Mesenchymal stem cell (in vitro differentiated cells and primary cell): ENCODE results near the gene ZBED1.
"Not testable (repeated sequence)": the region's sequence is repeated elsewhere in the genome, so short reads cannot be mapped to it uniquely, and the experiment has no call there.

Experiments used
- DNase-seq: peaks from one replicate; pipeline ENCODE4 v3.0.0-alpha.2; 2013
- H2AFZ ChIP-seq: one replicate; pipeline ENCODE4 v1.6.1; 2013; ENCODE audit warnings: low read depth, mild to moderate bottlenecking, control low read depth, inconsistent platforms, low read length, moderate library complexity
- H2AK5ac ChIP-seq: 2 replicates; pipeline ENCODE4 v1.6.1; 2013; ENCODE audit warnings: low read length, moderate library complexity, mild to moderate bottlenecking, inconsistent platforms; ENCODE audit not compliant: severe bottlenecking
- H2BK120ac ChIP-seq: one replicate; pipeline ENCODE4 v1.6.1; 2013; ENCODE audit warnings: low read depth, mild to moderate bottlenecking, inconsistent platforms, low read length, moderate library complexity
- H2BK12ac ChIP-seq, 2 experiments: one replicate each; pipeline ENCODE4 v1.6.1; 2013; ENCODE audit warnings: inconsistent platforms in 2 of 2, low read length in 2 of 2, mild to moderate bottlenecking in 2 of 2, moderate library complexity in 2 of 2, control low read depth in 1 of 2
- H2BK15ac ChIP-seq: one replicate; pipeline ENCODE4 v1.6.1; 2013; ENCODE audit warnings: mild to moderate bottlenecking, low read depth, inconsistent platforms; ENCODE audit not compliant: poor library complexity, severe bottlenecking
- H2BK5ac ChIP-seq: 2 replicates; pipeline ENCODE4 v1.6.1; 2013; ENCODE audit warnings: low read depth, mild to moderate bottlenecking, low read length, control low read depth, inconsistent platforms; ENCODE audit not compliant: poor library complexity, severe bottlenecking
- H3K14ac ChIP-seq, 2 experiments: one replicate each; pipeline ENCODE4 v1.6.1; 2013; ENCODE audit warnings: inconsistent platforms in 2 of 2, low read length in 2 of 2, control low read depth in 1 of 2, mild to moderate bottlenecking in 1 of 2, moderate library complexity in 1 of 2
- H3K18ac ChIP-seq, 2 experiments: one replicate each; pipeline ENCODE4 v1.6.1; 2013; ENCODE audit warnings: inconsistent platforms in 2 of 2, low read length in 2 of 2, control low read depth in 1 of 2, low read depth in 1 of 2, mild to moderate bottlenecking in 1 of 2
- H3K23ac ChIP-seq, 2 experiments: one replicate each; pipeline ENCODE4 v1.6.1; 2013; ENCODE audit warnings: inconsistent platforms in 2 of 2, low read length in 2 of 2, mild to moderate bottlenecking in 2 of 2, moderate library complexity in 2 of 2, control low read depth in 1 of 2
- H3K27ac ChIP-seq: 2 replicates; pipeline ENCODE4 v1.5.1; 2013; ENCODE audit warnings: mild to moderate bottlenecking, moderate library complexity, low read length, control low read depth, inconsistent platforms; ENCODE audit not compliant: poor library complexity, severe bottlenecking
- H3K27me3 ChIP-seq, 2 experiments: 2 replicates each; pipeline versions ENCODE4 v1.6.1 to v1.7.0; 2013; ENCODE audit warnings: low read length in 2 of 2, mild to moderate bottlenecking in 2 of 2, moderate library complexity in 2 of 2, control low read depth in 1 of 2, inconsistent platforms in 1 of 2; ENCODE audit not compliant: control insufficient read depth in 1 of 2, insufficient read depth in 1 of 2
- H3K36me3 ChIP-seq, 2 experiments: 2 replicates each; pipeline versions ENCODE4 v1.6.1 to v1.7.0; 2013; ENCODE audit warnings: low read length in 2 of 2, control low read depth in 1 of 2, inconsistent platforms in 1 of 2, low read depth in 1 of 2, mild to moderate bottlenecking in 1 of 2; ENCODE audit not compliant: insufficient read depth in 2 of 2, control insufficient read depth in 1 of 2
- H3K4ac ChIP-seq, 2 experiments: one replicate each; pipeline ENCODE4 v1.6.1; 2013; ENCODE audit warnings: inconsistent platforms in 2 of 2, low read length in 2 of 2, mild to moderate bottlenecking in 2 of 2, moderate library complexity in 2 of 2, control low read depth in 1 of 2, low read depth in 1 of 2
- H3K4me1 ChIP-seq: 2 replicates; pipeline ENCODE4 v1.6.1; 2013; ENCODE audit warnings: low read depth, low read length, control low read depth; ENCODE audit not compliant: control insufficient read depth, insufficient read depth
- H3K4me2 ChIP-seq: 2 replicates; pipeline ENCODE4 v1.6.1; 2013; ENCODE audit warnings: low read length, mild to moderate bottlenecking, inconsistent platforms; ENCODE audit not compliant: poor library complexity, severe bottlenecking
- H3K4me3 ChIP-seq, 2 experiments: 2 replicates each; pipeline versions ENCODE4 v1.5.1 to v1.7.0; 2013; ENCODE audit warnings: low read length in 2 of 2, mild to moderate bottlenecking in 2 of 2, control low read depth in 1 of 2, low read depth in 1 of 2; ENCODE audit not compliant: insufficient read depth in 1 of 2
- H3K79me1 ChIP-seq: replicated peaks from 2 replicates; pipeline ENCODE4 v1.6.1; 2013; ENCODE audit warnings: mild to moderate bottlenecking, control low read depth, low read length, inconsistent platforms; ENCODE audit not compliant: poor library complexity, severe bottlenecking
- H3K9ac ChIP-seq: 2 replicates; pipeline ENCODE4 v1.7.0; 2013; ENCODE audit warnings: mild to moderate bottlenecking, low read length, moderate library complexity
- H3K9me3 ChIP-seq: 2 replicates; pipeline ENCODE4 v1.7.0; 2013; ENCODE audit warnings: mild to moderate bottlenecking, low read length; ENCODE audit not compliant: control insufficient read depth
- H4K8ac ChIP-seq: one replicate; pipeline ENCODE4 v1.6.1; 2013; ENCODE audit warnings: inconsistent platforms, mild to moderate bottlenecking, low read length, moderate library complexity
- H4K91ac ChIP-seq: one replicate; pipeline ENCODE4 v1.6.1; 2013; ENCODE audit warnings: mild to moderate bottlenecking, low read length, inconsistent platforms
- WGBS: methylation state at CpG from one replicate; pipeline ENCODE4 v1.1.7; 2013; ENCODE audit warnings: mixed read lengths; 5-methylcytosine and 5-hydroxymethylcytosine counted together

The ZBED1 gene

GRCh38 chrX:2471641-2472040, 29.1 kb downstream of the ZBED1 start:
- DNase-seq = no peak
- H3K36me3 ChIP-seq = peaks cover 0 to 6% of the 10 kb centered on the region in 2 experiments
- H4K91ac ChIP-seq = no peak overlapping the region
- WGBS = 98% methylated on average over 5 of the region's 7 CpGs
- H2BK12ac ChIP-seq = no peak overlapping the region
- H3K4ac ChIP-seq = no peak overlapping the region
- peaks cover 31% of the 10 kb centered on the region for H3K79me1 ChIP-seq
- no peak overlapping the region for H3K4me3 ChIP-seq
- no peak overlapping the region for H3K14ac ChIP-seq
- no peak overlapping the region for H3K27ac ChIP-seq
- H3K9ac ChIP-seq = no peak overlapping the region
- no peaks in the 10 kb centered on the region for H3K9me3 ChIP-seq
- no peak overlapping the region for H4K8ac ChIP-seq
- no peaks in the 10 kb centered on the region for H3K27me3 ChIP-seq
- H2BK120ac ChIP-seq = no peak overlapping the region
- no peak overlapping the region for H2AFZ ChIP-seq
- no peak overlapping the region for H3K18ac ChIP-seq
- no peak overlapping the region for H2AK5ac ChIP-seq
- H2BK5ac ChIP-seq = no peak overlapping the region
- no peaks in the 10 kb centered on the region for H3K4me1 ChIP-seq
- H3K23ac ChIP-seq = no peak overlapping the region
- no peak overlapping the region for H2BK15ac ChIP-seq
- no peak overlapping the region for H3K4me2 ChIP-seq

- not testable (repeated sequence) for H3K9me3 ChIP-seq, H3K14ac ChIP-seq, H3K23ac ChIP-seq, H3K9ac ChIP-seq, H3K4me1 ChIP-seq, H3K4me2 ChIP-seq, H3K27ac ChIP-seq, H4K91ac ChIP-seq, H3K4me3 ChIP-seq, H3K4ac ChIP-seq, H2BK15ac ChIP-seq, H2BK5ac ChIP-seq, H2AFZ ChIP-seq, H2AK5ac ChIP-seq, H4K8ac ChIP-seq, H3K27me3 ChIP-seq, H2BK12ac ChIP-seq, H2BK120ac ChIP-seq, H3K36me3 ChIP-seq, DNase-seq, H3K18ac ChIP-seq
- peaks cover 35% of the 10 kb centered on the region for H3K79me1 ChIP-seq
- 95% methylated on average over 10 of the region's 10 CpGs for WGBS
Measured at GRCh38 chrX:2471126-2471525, 29.6 kb downstream of the ZBED1 start.

DNA sequence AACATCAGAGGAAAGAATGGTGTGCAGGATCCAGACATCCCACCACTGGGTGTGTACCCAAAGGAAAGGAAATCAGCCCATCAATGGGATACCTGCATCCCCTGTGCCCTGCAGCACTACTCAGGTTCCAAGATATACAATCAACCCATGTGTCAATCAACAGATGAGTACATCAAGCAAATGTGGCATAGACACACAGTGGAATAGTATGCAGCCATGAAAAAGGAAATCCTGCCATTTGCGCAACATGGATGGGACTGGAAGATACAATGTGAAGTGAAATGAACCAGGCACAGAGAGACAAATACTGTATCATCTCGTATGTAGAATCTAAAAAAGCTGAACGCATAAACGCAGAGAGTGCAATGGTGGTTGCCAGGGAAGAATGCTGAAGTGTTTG, 30.9 kb downstream of the ZBED1 start:
- not testable (repeated sequence) for H3K4me1 ChIP-seq, DNase-seq, H2AK5ac ChIP-seq, H2BK15ac ChIP-seq, H3K9me3 ChIP-seq, H3K14ac ChIP-seq, H4K8ac ChIP-seq, H3K9ac ChIP-seq, H3K18ac ChIP-seq, H3K27ac ChIP-seq, H2AFZ ChIP-seq, H3K4me3 ChIP-seq, H4K91ac ChIP-seq, H3K27me3 ChIP-seq, H3K4me2 ChIP-seq, H2BK5ac ChIP-seq, H2BK120ac ChIP-seq, H3K4ac ChIP-seq, H3K36me3 ChIP-seq, H3K23ac ChIP-seq, H2BK12ac ChIP-seq
- H3K79me1 ChIP-seq = peaks cover 33% of the 10 kb centered on the region
- 96% methylated on average over 4 of the region's 4 CpGs for WGBS

DNA sequence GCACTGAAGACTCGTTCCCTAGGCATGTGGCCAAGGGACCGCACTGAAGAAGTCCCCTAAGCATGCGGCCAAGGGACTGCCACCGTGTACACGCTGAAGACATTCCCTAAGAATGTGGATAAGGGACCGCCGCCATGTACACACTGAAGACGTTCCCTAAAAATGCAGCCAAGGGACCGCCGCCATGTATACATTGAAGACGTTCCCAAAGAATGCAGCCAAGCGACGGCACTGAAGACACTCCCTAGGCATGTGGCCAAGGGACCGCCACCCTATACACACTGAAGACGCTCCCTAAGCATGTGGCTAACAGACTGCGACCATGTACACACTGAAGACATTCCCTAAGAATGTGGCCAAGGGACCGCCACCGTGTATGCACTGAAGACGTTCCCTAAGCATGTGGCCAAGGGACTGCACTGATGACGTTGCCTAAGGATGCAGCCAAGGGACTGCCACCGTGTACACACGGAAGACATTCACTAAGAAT, 31.5 kb downstream of the ZBED1 start:
- no peak overlapping the region for H2AK5ac ChIP-seq
- H3K27ac ChIP-seq = no peak overlapping the region
- no peak overlapping the region for H4K8ac ChIP-seq
- H3K9ac ChIP-seq = no peak overlapping the region
- no peaks in the 10 kb centered on the region for H3K9me3 ChIP-seq
- no peak overlapping the region for H2BK120ac ChIP-seq
- H3K4me2 ChIP-seq = no peak overlapping the region
- H2BK12ac ChIP-seq = no peak overlapping the region
- peaks cover 0 to 6% of the 10 kb centered on the region in 2 experiments for H3K36me3 ChIP-seq
- H3K23ac ChIP-seq = no peak overlapping the region
- H3K79me1 ChIP-seq = peaks cover 31% of the 10 kb centered on the region
- no peak overlapping the region for H2BK5ac ChIP-seq
- no peak overlapping the region for H3K4ac ChIP-seq
- no peaks in the 10 kb centered on the region for H3K4me1 ChIP-seq
- no peaks in the 10 kb centered on the region for H3K27me3 ChIP-seq
- H2AFZ ChIP-seq = no peak overlapping the region
- H3K18ac ChIP-seq = no peak overlapping the region
- DNase-seq = no peak
- no peak overlapping the region for H2BK15ac ChIP-seq
- H3K14ac ChIP-seq = no peak overlapping the region
- H4K91ac ChIP-seq = no peak overlapping the region
- 96% methylated on average over 22 of the region's 22 CpGs for WGBS
- H3K4me3 ChIP-seq = no peak overlapping the region
